ENCODE results near the gene NDUFS7. TPM values are rescaled to one million over a fixed set of nuclear protein-coding genes. Genes with fewer than 3 reads are reported as not detected.

The NDUFS7 gene
- total and polyA plus RNA-seq, 9 of the 15 experiments (the other 6 are each of a cell fraction or from before 2014, with no cell fraction given), result 6.0 to 271 (median 60.6) TPM

DNA sequence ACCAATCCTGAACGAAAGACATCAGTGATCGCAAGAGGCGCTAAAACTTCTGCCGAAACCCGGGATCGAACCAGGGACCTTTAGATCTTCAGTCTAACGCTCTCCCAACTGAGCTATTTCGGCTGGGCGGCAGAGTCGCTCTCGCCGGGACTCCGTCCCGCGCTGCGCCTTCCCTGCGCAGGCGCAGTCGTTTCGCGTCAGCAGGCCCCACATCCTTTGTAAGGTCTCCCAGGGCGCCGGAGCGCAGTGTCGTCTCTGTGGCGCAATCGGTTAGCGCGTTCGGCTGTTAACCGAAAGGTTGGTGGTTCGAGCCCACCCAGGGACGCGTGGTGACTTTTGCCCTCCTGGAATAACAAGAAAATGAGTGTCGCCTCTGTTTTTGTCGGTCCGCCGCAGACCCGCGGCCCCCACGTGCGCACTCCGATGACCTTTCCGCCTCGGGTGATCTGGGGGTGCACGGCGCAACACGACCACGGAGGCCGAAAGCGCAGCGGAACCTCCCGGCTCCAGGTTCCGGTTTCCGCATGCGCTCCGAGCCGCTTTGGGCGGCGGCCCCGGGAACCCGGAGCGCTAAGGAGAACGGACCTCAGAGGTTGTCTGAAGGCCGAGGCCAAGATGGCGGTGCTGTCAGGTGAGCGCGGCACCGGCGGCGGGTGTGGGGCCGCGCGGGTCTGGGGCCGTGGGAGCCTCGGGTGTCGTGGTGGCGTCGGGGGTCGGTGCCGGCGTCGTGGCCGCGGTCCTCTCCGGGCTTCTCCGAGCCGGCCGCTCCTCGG lies at the start of gene NDUFS7 (continued):
- TF ChIP-seq, protein P1, sequence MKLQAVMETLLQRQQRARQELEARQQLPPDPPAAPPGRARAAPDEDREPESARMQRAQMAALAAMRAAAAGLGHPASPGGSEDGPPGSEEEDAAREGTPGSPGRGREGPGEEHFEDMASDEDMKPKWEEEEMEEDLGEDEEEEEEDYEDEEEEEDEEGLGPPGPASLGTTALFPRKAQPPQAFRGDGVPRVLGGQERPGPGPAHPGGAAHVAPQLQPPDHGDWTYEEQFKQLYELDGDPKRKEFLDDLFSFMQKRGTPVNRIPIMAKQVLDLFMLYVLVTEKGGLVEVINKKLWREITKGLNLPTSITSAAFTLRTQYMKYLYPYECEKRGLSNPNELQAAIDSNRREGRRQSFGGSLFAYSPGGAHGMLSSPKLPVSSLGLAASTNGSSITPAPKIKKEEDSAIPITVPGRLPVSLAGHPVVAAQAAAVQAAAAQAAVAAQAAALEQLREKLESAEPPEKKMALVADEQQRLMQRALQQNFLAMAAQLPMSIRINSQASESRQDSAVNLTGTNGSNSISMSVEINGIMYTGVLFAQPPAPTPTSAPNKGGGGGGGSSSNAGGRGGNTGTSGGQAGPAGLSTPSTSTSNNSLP (IDR thresholded peaks at IDR 0.05; ENCODE audit: borderline replicate concordance, low read depth, low read length), result peak; percentile 74; the same call in 1 of the 2 replicates
- TF ChIP-seq TAF15 (IDR thresholded peaks at IDR 0.05; ENCODE audit: low read depth, low read length) (no peak), NRF1 (conservative IDR thresholded peaks at IDR 0.05 in 1 of 2, IDR thresholded peaks at IDR 0.05 in 1 of 2) (peak; percentile 94 to 96), ELF1 (tag; IDR thresholded peaks at IDR 0.05) (no peak), ELF4 (CRISPR knock-in tag; IDR thresholded peaks at IDR 0.05) (no peak; the same call in 1 of the 2 replicates), HDAC3 (IDR thresholded peaks at IDR 0.05; ENCODE audit: borderline replicate concordance, partially characterized antibody) (peak; percentile 84), CBX2 (IDR thresholded peaks at IDR 0.05; ENCODE audit: insufficient read depth, low read length, poor library complexity, severe bottlenecking) (no peak), ASH1L (IDR thresholded peaks at IDR 0.05; ENCODE audit: borderline replicate concordance, low read depth, partially characterized antibody) (no peak), ZNF77 (CRISPR knock-in tag; IDR thresholded peaks at IDR 0.05) (no peak), TCF3 (CRISPR knock-in tag; IDR thresholded peaks at IDR 0.05) (peak; percentile 45; the same call in 1 of the 2 replicates), ZNF3 (CRISPR knock-in tag; IDR thresholded peaks at IDR 0.05) (no peak)
- TF ChIP-seq, protein P2, sequence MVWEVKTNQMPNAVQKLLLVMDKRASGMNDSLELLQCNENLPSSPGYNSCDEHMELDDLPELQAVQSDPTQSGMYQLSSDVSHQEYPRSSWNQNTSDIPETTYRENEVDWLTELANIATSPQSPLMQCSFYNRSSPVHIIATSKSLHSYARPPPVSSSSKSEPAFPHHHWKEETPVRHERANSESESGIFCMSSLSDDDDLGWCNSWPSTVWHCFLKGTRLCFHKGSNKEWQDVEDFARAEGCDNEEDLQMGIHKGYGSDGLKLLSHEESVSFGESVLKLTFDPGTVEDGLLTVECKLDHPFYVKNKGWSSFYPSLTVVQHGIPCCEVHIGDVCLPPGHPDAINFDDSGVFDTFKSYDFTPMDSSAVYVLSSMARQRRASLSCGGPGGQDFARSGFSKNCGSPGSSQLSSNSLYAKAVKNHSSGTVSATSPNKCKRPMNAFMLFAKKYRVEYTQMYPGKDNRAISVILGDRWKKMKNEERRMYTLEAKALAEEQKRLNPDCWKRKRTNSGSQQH (CRISPR knock-in tag; IDR thresholded peaks at IDR 0.05), result peak; percentile 51; the same call in 1 of the 2 replicates
- TF ChIP-seq, protein P3, sequence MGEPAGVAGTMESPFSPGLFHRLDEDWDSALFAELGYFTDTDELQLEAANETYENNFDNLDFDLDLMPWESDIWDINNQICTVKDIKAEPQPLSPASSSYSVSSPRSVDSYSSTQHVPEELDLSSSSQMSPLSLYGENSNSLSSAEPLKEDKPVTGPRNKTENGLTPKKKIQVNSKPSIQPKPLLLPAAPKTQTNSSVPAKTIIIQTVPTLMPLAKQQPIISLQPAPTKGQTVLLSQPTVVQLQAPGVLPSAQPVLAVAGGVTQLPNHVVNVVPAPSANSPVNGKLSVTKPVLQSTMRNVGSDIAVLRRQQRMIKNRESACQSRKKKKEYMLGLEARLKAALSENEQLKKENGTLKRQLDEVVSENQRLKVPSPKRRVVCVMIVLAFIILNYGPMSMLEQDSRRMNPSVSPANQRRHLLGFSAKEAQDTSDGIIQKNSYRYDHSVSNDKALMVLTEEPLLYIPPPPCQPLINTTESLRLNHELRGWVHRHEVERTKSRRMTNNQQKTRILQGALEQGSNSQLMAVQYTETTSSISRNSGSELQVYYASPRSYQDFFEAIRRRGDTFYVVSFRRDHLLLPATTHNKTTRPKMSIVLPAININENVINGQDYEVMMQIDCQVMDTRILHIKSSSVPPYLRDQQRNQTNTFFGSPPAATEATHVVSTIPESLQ (CRISPR knock-in tag; IDR thresholded peaks at IDR 0.05), result peak; percentile 36; the same call in 1 of the 2 replicates
- TF ChIP-seq, protein P4, sequence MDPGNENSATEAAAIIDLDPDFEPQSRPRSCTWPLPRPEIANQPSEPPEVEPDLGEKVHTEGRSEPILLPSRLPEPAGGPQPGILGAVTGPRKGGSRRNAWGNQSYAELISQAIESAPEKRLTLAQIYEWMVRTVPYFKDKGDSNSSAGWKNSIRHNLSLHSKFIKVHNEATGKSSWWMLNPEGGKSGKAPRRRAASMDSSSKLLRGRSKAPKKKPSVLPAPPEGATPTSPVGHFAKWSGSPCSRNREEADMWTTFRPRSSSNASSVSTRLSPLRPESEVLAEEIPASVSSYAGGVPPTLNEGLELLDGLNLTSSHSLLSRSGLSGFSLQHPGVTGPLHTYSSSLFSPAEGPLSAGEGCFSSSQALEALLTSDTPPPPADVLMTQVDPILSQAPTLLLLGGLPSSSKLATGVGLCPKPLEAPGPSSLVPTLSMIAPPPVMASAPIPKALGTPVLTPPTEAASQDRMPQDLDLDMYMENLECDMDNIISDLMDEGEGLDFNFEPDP (CRISPR knock-in tag; IDR thresholded peaks at IDR 0.05), result no peak
- TF ChIP-seq, protein P5, sequence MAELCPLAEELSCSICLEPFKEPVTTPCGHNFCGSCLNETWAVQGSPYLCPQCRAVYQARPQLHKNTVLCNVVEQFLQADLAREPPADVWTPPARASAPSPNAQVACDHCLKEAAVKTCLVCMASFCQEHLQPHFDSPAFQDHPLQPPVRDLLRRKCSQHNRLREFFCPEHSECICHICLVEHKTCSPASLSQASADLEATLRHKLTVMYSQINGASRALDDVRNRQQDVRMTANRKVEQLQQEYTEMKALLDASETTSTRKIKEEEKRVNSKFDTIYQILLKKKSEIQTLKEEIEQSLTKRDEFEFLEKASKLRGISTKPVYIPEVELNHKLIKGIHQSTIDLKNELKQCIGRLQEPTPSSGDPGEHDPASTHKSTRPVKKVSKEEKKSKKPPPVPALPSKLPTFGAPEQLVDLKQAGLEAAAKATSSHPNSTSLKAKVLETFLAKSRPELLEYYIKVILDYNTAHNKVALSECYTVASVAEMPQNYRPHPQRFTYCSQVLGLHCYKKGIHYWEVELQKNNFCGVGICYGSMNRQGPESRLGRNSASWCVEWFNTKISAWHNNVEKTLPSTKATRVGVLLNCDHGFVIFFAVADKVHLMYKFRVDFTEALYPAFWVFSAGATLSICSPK (IDR thresholded peaks at IDR 0.05; ENCODE audit: borderline replicate concordance), result no peak; the same call in 1 of the 2 replicates
- TF ChIP-seq, protein P6, sequence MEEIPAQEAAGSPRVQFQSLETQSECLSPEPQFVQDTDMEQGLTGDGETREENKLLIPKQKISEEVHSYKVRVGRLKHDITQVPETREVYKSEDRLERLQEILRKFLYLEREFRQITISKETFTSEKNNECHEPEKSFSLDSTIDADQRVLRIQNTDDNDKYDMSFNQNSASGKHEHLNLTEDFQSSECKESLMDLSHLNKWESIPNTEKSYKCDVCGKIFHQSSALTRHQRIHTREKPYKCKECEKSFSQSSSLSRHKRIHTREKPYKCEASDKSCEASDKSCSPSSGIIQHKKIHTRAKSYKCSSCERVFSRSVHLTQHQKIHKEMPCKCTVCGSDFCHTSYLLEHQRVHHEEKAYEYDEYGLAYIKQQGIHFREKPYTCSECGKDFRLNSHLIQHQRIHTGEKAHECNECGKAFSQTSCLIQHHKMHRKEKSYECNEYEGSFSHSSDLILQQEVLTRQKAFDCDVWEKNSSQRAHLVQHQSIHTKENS (CRISPR knock-in tag; IDR thresholded peaks at IDR 0.05), result no peak
